ENCODE results near the gene EXOSC6.
A peak's percentile ranks its signal among the peaks of the same experiment; 100 is the strongest.
"Not testable (repeated sequence)": the region's sequence is repeated elsewhere in the genome, so short reads cannot be mapped to it uniquely, and the experiment has no call there.

The EXOSC6 gene

DNA sequence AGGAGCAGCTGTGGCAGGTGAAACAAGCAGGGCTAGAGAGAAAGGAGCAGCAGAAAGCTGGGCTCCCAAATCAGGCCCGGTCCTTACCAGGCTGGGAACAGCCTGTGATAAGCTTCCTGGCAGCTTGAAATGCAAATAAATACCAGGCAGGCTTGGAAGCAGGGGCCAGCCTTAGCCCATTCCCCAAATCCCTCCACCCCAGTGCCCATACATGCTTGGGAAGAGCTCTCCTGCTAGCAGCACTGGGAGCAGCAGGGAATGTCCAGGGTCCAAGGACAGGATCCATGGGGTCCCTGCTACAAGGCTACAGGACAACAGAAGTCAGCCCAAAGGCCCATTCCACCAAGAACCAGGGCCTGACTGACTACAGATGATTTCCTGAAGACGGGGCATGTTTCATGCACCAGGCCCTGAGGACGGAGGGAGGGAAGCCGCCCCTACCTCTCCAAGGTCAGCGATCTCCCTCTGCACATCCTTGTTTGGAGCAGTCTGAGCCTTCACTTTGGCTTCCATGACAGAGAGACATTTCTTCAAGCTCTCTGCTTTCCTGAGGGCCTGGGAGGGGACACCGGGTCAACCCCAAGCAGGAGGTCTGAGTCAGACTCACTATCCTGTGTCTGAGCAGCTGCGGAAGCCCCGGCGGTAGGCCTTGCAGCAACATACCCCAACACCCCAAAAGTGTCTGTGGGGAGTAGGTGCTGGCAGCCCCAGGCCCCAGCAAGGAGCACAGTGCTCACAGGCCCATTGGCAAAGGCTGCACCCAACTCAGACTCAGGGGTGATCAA is 2.6 kb upstream of the EXOSC6 start:
- DNase-seq: no peak

DNA sequence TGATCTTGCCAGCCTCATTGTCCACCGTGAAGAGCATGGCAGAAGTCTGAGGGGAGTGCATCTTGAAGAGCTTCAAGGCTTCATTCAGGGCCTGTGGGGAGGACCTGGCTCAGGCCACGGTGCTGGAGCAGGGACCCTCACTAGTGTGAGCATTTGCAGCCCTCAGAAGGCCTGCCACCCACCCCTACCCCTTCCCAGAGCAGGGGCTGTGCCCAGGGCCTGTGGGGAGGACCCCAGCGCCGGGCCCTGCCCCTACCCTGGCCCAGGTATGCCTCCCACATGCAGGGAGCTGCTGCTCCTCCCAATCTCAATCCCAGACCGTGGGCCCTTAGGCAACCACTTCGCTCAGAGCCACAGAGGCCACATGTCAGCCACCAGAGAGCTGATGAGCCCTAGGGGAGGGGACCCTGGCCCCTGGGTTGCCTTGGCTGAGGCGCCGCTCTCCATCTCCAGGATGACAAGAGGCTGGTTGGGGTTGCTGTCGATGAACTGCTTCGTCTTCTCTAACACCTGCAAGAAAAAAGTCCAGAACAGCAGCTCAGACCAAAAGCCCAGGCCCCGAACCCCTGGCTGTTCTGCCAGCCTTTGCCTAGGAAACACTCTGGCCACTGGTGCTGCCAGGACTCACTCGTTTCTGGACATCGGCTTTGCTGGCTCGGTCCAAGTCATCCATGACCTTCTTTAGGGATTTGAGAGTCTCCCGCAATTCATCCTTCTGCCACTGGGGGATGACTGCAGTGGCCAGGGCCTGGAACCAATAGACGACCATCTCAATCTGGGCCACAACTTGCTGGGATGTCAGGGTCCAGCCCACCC is 1.8 kb upstream of the EXOSC6 start:
- DNase-seq: peak; percentile 31

GRCh38 chr16:70252355-70252988 is 732 bp upstream of the EXOSC6 start:
- no peak for DNase-seq

GRCh38 chr16:70250748-70251628 is 752 bp downstream of the EXOSC6 start:
- peak; percentile 18 for DNase-seq

- not testable (repeated sequence) for DNase-seq
Measured at GRCh38 chr16:70249697-70250096, 2.0 kb downstream of the EXOSC6 start.

DNA sequence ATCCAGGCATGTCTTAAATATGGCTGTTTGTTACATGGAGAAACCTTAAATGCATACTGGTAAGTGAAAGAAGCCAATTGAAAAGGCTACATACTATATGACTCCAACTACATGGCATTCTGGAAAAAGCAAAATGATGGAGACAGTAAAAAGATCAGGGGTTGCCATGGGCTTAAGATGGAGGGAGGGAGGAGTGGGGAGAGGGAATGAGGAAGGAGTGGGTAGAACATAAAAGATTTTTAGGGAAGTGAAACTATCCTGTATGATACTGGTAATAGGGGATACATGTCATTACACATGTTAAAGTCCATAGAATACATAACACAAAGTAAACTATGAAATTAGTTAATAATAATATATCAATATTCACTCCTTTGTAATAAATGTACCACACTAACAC is 13.0 kb downstream of the EXOSC6 start:
- DNase-seq: not testable (repeated sequence)

DNA sequence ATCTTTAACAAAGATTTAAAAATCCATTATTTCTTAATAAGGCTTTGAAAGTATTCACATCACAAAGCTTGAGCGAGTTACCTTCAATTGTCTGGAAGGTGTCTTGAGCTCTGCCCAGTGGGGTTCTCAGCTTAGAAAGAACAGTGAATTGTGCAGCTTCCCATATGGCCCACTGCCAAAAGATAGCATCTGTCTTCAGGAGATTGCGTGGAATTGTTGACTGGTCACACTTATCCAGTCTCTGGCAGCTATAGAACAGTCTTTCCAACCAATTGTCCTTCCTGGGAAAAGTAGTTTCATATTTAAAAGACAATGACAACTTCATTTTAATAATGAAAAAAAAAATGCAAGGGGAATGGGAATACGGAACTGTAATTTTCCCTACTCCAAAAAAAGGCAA is 19.9 kb downstream of the EXOSC6 start:
- not testable (repeated sequence) for DNase-seq

GRCh38 chr16:70226024-70226423 is 25.7 kb downstream of the EXOSC6 start:
- not testable (repeated sequence) for DNase-seq

DNA sequence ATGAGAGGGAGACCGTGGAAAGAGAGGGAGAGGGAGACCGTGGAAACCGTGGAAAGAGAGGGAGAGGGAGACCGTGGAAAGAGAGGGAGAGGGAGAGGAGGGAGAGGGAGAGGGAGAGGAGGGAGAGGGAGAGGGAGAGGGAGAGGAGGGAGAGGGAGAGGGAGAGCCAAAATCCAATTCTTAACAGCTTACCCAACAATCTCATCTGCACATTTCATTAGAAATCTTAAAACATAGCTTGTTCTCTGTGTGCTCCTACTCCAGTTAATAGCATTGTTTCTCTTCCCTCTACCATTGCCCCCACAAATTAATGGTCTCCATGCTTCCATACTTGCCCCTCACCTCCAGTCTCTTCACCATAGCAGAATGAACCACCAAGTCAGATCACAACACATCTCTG is 26.3 kb downstream of the EXOSC6 start:
- not testable (repeated sequence) for DNase-seq

DNA sequence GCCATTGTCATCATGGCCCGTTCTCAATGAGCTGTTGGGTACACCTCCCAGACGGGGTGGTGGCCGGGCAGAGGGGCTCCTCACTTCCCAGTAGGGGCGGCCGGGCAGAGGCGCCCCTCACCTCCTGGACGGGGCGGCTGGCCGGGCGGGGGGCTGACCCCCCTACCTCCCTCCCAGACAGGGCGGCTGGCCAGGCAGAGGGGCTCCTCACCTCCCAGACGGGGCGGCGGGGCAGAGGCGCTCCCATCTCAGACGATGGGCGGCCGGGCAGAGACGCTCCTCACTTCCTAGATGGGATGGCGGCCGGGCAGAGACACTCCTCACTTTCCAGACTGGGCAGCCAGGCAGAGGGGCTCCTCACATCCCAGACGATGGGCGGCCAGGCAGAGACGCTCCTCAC is 27.1 kb downstream of the EXOSC6 start:
- not testable (repeated sequence) for DNase-seq

GRCh38 chr16:70223971-70224513 is 27.7 kb downstream of the EXOSC6 start:
- DNase-seq: not testable (repeated sequence)

DNA sequence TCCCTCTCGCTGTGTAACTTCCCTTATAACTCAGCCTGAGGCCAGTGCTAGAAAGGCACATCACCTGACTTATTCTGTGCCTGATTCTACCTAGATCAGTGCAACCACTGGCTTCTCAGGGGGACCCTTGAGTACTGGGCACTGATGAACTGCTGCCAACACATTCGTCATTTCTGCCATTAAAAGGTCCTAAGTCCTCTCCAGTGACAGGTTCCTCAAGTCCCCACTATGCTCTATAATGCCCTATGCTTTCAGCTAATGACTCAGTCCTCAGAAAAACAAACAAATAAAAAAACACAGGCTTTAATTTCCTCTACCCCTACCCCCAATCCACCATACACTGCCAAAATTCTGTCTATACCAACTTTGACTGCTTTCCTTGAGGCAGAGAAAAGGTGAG is 28.5 kb downstream of the EXOSC6 start:
- DNase-seq: not testable (repeated sequence)

DNA sequence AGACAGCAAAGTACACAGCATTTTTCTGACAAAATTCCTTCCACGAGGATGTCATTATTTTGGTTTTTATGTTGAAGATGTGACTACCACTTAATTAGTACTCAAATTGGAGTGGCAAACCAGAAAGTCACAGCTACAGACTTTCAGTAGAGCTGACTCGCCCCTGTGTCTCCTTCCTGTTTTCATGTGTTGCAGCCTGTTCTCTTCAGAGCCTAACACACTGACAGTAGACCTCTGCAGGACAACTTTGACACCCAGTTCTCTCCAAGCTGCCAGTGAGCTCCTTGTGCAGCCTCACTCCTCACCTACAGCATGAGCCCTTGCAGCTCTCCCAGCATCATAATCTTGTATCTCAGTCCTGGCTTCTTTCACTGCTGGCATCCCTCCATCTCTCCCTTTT is 29.2 kb downstream of the EXOSC6 start:
- not testable (repeated sequence) for DNase-seq

GRCh38 chr16:70218586-70218985 is 33.2 kb downstream of the EXOSC6 start:
- DNase-seq: not testable (repeated sequence)

GRCh38 chr16:70206382-70206781 is 45.4 kb downstream of the EXOSC6 start:
- not testable (repeated sequence) for DNase-seq

GRCh38 chr16:70204668-70205405 is 46.9 kb downstream of the EXOSC6 start:
- DNase-seq: not testable (repeated sequence)

DNA sequence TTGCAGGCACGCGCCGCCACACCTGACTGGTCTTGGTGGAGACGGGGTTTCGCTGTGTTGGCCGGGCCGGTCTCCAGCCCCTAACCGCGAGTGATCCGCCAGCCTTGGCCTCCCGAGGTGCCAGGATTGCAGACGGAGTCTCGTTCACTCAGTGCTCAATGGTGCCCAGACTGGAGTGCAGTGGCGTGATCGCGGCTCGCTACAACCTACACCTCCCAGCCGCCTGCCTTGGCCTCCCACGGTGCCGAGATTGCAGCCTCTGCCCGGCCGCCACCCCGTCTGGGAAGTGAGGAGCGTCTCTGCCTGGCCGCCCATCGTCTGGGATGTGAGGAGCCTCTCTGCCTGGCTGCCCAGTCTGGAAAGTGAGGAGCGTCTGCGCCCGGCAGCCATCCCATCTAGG is 47.7 kb downstream of the EXOSC6 start:
- DNase-seq: not testable (repeated sequence)

DNA sequence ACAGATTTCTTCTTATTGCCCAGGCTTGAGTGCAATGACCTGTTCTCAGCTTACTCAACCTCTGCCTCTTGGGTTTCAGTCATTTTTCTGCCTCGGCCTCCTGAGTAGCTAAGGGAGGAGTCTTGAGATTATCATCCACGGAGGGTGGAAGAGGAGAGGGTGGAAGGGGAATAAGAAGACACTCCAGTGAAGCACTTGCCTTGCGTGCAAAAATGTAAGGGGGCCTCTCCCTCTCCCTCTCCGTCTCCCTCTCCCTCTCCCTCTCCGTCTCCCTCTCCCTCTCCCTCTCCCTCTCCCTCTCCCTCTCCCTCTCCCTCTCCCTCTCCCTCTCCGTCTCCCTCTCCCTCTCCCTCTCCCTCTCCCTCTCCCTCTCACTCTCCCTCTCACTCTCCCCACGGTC is 48.2 kb downstream of the EXOSC6 start:
- not testable (repeated sequence) for DNase-seq

GRCh38 chr16:70200063-70200462 is 51.7 kb downstream of the EXOSC6 start:
- not testable (repeated sequence) for DNase-seq

- not testable (repeated sequence) for DNase-seq
Measured at GRCh38 chr16:70199170-70199569, 52.6 kb downstream of the EXOSC6 start.

- DNase-seq: peak; percentile 7
Measured at GRCh38 chr16:70198666-70199065, 53.1 kb downstream of the EXOSC6 start.
